HK-2 (cell line): Measurements from ENCODE around the gene DNAH17.

ENCODE experiments used
- DNase-seq: peaks from one replicate; pipeline ENCODE4 v3.0.0-alpha.2; 2018; ENCODE audit not compliant: unreplicated experiment

The DNAH17 gene

DNA sequence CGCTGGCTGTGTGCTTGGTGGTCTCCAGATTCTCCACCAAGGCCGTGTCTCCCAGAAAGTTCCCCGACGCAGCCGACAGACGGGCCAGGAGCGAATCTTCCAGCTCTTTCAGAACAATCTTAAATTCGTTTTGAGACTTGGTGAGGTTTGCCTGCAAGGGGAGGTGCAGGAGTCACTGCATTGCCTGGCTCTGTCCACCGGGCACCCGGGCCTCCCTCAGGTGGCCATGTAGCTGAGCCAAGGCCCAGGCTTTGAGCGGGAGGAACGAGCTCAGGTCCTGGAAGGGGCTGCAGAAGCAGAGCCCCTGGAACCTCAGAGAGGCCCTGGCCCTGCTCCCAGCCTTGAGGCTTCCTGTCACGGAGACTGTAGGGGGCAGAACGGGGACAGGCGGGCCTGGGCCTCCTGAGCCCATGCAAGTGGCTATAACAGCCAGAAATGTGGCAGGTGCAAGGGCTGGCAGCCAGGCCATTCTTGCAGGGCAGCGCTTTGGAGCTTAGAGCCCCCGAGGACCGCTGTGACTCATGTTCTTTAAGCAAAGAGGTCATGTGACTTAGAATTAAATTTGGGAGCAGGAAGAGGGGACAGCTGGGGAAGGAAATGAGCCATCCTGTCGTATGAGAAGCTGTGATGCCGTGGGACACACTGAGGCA is 126.4 kb downstream of the DNAH17 start:
- no peak for DNase-seq

DNA sequence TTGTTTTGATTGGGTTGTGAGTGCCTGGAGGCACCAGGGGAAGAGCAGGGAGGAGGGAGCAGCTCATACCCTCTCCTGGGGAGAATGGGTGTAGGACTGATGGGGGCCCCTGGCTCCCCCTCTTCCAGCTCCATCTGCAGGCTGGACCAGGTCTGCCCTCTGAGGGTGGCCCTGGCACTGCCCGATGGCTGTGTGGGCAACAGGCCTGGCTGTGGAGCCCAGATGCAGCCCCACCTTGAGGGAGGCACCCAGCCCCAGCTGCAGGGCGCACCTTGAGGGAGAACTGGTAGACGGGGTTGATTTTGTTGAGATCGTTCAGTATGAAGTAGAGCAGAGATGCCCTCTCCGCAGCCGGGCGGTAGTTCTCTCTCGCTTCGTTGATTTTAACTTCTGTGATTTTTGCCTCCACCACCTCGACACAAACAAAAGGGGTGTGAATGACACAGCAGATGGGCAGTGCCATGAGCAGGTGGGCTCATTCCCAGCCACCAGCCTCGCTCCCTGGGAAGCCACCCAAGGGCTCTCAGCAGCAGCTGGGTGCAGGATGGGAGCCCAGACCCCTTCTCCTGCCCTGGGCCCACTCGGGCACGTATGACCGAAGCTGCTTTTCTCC is 127.1 kb downstream of the DNAH17 start:
- DNase-seq = no peak

DNA sequence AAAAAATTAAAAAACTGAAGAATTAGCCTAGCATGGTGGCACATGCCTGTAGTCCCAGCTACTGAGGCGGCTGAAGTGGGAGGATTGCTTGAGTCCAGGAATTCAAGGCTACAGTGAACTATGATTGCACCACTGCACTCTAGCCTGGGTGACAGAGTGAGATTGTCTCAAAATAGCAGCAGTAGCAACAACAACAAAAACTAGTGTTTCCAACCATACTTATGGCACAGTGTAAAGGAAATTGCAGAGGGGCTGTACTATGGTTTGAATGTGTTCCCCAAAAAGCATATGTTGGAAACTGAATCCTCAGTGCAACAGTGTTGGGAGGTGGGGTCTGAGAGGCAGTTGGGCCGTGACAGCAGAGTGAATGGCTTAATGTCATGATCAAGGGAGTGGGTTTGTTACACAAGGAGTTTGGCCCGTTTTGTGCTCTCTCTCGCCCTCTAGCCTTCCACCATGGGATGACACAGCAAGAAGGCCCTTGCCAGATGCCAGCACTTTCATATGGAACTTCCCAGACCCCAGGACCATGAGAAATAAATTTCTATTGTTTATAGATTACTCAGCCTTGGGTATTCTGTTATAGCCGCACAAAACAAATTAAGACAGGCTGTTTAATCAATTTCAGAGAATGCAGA is 128.7 kb downstream of the DNAH17 start:
- DNase-seq = no peak

DNA sequence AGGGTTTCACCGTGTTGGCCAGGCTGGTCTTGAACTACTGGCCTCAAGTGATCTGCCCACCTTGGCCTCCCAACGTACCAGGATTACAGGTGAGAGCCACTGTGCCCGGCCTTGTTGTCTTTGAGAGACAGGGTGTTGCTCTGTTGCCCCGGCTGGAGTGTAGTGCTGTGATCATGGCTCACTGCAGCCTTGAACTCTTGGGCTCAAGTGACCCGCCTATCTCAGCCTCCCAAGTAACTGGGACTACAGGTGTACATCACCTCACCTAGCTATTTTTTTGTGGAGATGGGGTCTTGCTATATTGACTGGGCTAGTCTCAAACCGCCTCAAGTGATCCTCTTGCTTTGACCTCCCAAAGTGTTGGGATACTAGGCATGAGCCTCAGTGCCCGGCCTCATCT is 130.4 kb downstream of the DNAH17 start:
- no peak for DNase-seq

DNA sequence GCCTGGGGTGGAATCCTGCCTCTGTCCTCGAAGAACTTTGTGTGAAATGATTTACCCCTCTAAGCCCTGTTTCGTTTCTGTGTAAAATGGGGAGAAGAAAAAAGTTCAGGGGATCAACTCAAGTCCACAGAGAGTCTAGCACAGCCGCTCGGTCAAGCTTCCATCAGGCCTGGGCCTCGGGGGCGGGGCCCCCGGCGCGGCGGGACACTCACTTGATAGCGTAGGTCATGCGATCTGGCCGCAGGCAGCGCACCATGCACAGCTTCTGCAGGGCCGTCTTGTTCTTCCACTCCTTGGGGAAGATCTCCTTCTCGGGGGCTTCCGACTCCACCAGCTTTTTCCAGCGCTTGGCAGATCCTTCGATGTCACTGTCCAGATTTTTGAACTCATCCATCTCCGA is 132.8 kb downstream of the DNAH17 start:
- DNase-seq = no peak

DNA sequence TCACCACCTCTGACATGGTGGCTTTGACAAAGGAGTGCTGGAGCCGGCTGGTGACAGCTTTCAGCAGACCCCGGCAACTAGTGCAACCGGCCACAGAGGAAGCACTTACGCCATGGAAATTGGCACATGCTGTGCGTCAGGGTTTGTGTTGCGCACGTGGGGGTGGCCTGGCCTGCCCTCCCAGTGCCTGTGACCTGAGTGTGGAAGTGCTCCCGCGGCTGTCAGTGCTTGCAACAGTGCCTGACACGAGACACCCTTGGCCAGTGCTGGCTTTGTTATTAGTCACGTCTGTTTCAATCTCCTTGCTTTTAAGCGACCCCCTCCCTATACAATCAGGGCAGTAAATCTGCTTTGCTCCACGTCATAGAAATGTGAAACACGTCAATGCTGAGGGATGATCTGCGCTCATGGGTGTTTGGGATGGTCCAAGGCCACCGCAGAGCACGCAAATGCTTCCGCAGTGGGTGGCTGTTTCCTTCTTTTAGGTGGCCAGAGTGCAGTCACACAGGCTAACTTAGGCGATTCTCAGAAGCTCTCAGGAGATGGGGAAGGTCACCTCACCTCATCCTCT is 134.5 kb downstream of the DNAH17 start:
- DNase-seq = no peak

DNA sequence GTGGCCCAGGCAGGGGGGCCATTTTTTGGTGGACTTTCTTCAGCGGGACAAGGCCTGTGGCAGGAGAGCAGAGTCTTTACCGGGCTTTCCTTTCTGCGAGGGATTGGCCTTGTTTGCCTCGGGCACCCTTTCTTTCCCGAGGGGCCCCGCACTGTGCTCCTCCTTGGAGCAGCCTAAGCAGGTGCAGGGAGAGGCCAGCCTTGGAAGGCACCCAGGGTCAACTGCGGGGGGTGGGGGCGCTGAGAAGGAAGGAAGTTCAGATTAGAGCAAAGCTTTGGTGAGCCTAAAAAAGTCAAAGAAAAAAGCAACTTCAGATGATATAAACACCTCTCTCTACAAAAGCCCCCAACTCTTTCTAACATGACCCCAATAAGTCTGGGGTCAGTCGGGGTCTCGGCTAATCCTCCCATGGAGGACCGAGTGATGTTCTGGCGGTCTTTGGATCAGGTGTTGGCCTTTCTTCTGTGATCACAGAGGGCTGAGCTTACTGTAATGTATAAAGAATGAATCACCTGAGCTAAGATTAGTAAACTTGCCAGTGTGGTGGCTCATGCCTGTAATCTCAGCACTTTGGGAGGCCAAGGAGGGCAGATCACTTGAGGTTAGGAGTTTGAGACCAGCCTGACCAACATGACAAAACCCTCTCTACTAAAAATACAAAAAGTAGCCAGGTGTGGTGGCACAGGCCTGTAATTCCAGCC is 135.8 kb downstream of the DNAH17 start:
- no peak for DNase-seq

DNA sequence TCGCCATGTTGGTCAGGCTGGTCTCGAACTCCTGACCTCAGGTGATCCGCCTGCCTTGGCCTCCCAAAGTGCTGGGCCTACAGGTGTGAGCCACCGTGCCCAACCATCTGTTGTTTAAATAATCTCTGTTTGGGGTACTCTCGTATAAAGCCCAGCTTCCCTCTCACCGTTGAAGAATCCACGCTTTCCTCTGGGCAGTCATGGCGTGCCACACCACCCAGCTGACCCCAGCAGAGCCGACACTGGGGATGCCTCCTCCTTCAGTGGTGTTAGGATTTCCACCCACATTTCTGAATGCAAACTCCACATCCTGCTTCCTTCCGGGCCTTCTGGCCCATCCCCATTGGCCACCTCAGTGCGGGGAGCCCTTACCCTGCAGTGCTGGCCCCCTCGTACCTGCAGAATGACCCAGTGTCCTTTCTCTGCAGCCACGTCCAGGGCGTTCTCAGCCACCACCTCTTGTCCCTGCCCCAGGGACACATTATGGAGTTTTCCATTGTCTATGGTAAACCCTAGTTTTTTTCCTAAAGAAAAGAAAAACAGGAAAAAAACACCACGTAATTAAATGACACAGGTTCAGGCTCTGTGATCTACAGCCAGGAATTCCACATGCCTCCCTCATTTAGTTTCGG is 138.4 kb downstream of the DNAH17 start:
- DNase-seq = no peak

DNA sequence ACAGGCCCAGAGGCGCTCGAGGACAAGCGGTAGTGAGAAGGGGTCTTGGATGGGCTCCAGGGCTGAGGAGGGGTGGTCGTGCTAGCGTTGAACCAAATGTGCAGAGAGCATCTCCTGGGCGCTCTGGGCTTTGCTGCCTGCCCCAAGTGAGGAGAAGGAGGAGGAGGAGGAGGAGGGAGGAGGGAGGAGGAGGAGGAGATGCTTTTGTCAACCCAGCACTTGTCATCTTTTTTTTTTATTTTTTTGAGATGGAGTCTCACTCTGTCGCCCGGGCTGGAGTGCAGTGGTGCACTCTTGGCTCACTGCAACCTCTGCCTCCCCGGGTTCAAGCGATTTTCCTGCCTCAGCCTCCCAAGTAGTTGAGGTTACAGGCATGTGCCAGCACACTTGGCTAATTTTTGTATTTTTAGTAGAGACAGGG is 138.9 kb downstream of the DNAH17 start:
- DNase-seq = no peak

DNA sequence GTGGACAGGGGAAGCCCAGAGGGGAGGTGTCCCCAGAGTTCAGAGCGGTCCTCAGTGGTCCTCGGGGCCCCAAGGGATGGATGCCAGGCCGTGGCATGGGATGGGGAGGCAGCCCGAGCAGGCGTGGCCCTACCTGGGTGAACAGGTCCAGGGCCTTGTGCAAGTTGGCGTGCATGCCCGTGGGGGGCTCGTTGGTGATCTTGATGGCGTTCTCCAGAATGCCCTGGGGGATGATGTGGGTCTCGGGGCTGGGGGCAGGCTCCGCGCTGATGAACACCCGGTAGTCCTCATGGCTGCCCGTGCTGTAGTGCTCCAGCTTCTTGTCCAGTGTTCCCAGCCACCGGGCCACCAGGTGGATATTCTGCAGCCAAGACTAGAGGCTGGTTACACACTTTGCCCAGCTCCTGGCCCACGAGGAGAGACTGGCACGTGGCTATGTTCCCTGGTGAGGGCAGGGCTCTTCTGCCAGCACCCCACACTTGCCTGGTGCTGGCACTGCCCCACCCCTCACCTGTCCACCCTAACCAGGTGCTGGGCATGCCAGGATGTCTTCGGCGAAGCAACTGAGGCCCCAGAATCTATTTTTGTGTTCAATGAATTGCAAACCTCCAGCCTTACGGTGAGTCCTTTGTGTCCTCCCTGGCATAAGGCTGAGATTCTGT is 139.6 kb downstream of the DNAH17 start:
- DNase-seq = no peak

DNA sequence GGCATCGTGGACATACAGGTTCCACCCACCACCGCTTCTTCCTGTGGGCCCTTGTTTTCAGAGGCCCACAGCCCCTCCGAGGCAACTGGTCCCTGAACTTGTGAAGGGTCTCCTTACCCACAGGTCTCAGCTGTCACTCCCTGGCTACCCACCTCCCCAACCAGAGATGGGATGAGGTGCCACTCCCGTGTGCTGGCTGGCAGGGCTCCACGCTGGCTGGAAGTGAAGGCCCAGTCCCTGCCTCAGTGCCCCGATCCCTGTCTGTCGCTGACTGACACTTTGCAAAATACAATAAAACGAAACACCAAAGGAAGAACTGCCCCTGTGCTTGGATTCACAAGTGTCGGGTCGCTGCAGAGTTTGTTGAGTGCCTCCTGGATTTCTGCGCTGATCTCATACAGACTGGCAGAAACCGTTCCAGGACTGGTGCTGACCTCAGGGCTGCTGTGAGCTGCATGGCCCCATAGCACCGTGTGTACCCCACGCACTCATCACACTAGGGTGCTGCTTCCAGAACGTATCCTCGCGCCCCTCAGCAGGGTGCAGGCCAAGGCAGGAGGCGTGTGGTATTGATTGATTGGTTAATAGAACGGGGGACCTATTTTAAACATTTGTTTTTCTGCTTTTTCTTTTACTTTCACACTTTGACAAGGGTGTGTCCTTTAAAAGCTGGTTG is 141.7 kb downstream of the DNAH17 start:
- no peak for DNase-seq

DNA sequence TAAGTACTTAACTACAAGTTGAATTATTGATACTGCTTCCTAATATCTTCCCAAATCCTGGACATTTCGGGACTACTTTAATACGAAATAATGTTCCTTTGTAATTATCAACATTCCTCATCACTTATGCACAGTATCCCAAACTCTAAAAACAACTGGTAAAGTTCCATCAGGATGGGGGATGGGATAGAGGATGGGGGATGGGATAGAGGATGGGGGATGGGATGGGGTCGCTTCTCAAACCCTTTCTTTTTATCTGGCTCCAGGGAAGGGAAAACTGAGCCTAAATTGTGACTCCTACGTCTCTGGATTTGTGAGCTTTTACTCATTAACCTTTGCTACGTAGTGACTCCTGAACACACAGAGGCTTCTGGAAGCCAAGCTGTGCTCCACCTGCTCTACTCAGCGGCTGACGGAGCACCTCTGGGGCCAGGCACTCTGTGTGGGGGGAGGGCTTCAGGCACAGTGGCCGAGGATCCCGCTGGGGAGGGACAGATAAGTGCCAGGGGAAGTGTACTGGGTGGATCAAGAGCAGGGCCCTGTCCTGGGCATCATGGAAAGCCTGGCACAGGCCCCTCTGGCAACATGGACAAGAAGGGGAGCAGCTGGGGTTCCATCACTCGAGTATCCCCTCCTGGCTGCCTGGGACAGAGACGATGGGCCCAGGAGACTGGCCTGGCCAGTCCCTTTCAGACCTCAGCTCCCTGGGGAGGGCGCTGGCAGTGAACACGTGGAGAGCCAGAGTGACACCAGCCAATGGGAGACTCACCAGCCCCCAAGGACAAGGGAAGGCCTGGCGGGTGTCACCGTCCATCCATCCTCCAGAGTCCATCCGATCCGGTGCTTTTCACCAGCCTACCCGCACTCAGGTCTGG is 142.5 kb downstream of the DNAH17 start:
- DNase-seq = no peak

DNA sequence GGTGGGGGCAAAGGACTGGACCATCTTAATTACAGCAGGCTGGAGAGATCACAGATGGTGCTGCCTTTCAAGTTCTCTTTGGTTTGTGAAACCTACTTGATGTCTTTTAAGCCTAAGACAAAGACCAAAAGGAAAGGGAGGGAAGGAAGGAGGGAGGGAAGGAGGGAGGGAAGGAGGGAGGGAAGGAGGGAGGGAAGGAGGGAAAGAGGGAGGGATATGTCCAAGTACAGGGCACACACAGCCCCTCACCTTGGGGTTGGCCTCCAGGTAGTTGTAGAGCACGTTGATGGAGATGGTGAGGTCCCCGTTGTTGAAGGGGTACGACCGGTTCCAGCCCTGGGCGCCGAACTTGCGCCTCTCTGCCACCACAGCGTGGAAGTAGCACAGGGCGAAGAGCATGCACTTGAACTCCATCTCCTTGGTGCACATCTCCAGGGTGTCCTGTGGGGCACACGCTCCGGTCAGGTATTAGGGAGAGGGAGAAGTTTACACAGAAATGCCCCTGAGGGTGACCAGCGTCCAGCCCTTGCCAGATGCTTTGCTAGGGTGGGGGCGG is 143.3 kb downstream of the DNAH17 start:
- no peak for DNase-seq

DNA sequence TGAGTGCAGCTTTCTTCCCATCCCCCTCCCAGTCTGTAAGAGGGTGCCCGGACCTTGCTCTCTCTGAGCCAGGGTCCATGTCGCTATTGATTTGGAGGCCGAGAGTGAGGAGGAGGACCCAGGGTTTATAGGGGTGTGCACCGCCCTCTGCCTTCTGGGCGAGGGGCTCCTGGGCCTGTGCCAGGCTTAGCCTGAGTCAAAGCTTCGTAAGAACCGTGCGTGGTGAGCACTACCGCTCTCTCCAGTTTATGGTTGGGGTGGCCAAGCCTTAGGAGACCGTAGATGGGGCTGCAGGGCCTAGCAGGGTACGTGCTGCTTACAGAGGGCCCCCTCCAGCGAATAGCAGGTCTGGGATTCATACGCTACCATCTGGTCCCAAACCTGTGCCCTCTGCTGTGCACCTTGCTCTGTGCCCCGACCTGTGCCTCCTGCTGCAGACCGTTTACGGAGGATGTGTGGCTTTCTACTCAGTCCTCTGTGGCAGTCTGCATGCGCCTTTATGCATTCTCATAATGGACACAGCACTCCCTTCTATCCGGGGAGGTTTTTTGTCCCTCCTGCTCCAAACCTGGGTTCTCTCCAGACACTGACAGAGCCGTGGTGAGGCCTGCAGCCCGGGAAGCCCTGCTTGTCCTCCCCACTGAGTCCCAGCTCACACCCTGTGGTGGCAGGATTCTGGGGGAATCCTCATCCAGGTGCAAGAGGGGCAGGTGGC is 144.0 kb downstream of the DNAH17 start:
- no peak for DNase-seq

DNA sequence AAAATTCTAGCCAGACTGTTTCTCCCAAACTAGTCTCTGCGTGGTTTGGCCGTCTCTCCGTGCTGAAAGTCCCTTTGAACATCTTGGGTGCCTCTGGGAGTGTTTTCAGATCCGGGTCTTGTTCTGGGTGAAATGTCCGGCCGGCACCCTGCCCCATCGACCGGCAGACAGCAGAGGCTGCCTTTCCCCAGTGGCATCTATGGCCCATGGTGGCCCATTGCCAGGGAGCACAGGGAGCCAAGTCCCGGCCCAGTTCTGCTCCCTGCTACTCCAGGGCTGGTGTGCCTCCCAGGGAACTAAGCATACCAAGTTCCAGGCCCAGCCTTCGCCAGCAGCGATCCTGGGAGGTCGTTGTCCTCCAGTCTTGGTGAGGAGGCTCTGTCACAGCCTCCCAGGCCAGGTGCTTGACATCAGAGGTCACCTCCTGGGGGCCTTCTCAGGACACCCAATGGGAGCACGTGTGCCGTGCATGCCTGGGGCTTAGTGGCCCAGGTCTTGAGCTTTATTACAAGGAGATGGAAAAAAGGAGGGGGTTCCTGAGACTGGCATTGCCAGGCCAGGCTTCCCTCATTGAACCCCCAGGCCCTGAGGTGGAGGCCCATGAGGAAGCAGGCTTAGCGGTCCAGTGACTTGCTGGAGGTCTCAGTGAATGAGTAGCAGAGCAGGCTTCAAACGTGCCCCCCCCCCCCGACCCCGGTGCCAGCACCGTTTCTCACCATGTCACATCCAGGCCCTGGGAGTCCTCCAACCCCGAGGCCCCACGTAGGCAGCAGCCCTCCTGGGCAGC is 144.8 kb downstream of the DNAH17 start:
- DNase-seq = no peak

DNA sequence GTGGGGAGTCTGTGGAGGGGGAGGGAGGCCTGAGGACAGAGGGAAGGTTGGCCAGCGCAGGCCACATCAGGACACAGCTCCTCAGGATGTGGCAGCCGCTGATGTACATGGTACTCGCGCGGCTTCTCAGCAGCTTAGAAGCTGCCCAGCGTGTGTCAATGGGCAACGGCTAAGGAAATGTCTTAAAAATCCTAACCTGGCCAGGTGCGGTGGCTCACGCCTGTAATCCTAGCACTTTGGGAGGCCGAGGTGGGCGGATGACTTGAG is 145.6 kb downstream of the DNAH17 start:
- DNase-seq = no peak

DNA sequence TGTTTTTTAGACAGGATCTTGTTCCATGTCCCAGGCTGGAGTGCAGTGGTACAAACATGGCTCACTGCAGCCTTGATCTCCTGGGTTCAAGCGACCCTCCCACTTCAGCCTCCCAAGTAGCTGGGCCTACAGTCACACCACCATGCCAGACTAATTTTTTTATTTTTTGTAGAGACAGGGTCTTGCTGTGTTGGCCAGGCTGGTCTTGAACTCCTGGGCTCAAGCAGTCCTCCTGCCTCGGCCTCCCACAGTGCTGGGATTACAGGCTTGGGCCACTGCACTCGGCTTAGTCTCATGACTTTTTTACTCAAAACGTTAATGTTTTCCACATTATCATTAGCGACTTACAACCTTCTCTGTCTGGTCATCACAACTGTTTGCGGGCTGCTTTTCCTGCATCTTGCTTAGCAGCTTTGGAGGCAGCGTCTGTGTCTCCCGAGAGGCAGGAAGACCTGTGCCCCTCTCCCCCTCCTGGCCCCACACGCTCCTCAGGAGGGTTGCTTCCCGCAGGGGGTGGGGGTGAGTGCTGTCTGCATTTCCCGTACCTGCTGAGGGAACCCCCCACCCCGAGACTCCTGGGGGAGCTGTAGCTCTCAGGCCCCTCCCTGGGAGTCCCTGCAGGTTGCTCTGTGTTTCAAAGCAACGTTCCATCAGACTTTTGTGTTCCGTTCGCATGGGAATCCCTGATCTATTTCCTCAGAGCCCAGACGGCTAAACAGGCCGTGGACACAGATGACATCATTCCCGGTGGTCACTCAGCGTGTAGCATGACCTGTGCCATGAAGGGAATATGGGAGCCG is 146.1 kb downstream of the DNAH17 start:
- DNase-seq = no peak

DNA sequence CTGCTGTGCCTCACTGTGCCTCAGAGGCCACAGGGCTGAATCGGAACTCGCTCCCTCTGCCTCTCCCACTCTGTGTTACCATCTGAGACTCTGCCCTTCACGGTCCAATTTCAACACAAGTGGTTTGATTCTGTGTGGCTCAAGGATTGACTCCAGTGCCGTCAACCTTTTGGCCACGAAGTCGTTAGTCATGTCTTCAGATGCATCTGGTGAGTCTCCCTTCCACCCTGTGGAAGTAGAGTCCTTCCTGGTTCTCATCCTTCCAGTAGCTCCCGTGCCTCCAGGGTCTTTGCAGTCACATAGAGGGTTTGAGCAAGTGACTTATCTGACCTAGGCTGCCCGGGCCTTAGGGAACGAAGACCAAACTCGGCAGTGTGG is 147.6 kb downstream of the DNAH17 start:
- no peak for DNase-seq
